Neural progenitor cell (in vitro differentiated cells): ENCODE data around the gene TNFSF8. TPM values are rescaled to one million over a fixed set of nuclear protein-coding genes. Genes with fewer than 3 reads are reported as not detected.

Experiments used
- DNase-seq: peaks from one replicate; pipeline ENCODE4 v3.0.0-alpha.2; 2016; ENCODE audit warnings: low spot score
- H2AFZ ChIP-seq: fragments of 200-600 bp; sonication (generic); replicated peaks from 2 replicates; pipeline ENCODE4 v1.6.1; 2016; ENCODE audit warnings: antibody characterized with exemption
- H3F3A ChIP-seq: fragments of 200-600 bp; sonication (generic); 2 replicates; pipeline ENCODE4 v1.6.1; 2016; ENCODE audit warnings: antibody characterized with exemption, low read depth
- H3K27ac ChIP-seq: fragments of 200-600 bp; sonication (generic); 2 replicates; pipeline ENCODE4 v1.5.1; 2016; ENCODE audit warnings: mild to moderate bottlenecking
- H3K27me3 ChIP-seq: fragments of 200-600 bp; sonication (generic); 2 replicates; pipeline ENCODE4 v1.6.1; 2016; ENCODE audit warnings: mild to moderate bottlenecking, moderate library complexity
- H3K36me3 ChIP-seq: fragments of 200-600 bp; sonication (generic); 2 replicates; pipeline ENCODE4 v1.5.1; 2016
- H3K4me1 ChIP-seq: fragments of 200-600 bp; sonication (generic); 2 replicates; pipeline ENCODE4 v1.6.1; 2016; ENCODE audit warnings: mixed run types
- H3K4me2 ChIP-seq: fragments of 200-600 bp; sonication (generic); 2 replicates; pipeline ENCODE4 v1.6.1; 2016
- H3K4me3 ChIP-seq: fragments of 200-600 bp; sonication (generic); 2 replicates; pipeline ENCODE4 v1.5.1; 2016
- H3K79me2 ChIP-seq: fragments of 200-600 bp; sonication (generic); 2 replicates; pipeline ENCODE4 v1.6.1; 2016; ENCODE audit warnings: low read depth
- H3K9ac ChIP-seq: fragments of 200-600 bp; sonication (generic); 2 replicates; pipeline ENCODE4 v1.6.1; 2016
- H3K9me3 ChIP-seq: fragments of 200-600 bp; sonication (generic); 2 replicates; pipeline ENCODE4 v1.5.1; 2016; ENCODE audit warnings: low read depth
- H4K20me1 ChIP-seq: fragments of 200-600 bp; sonication (generic); 2 replicates; pipeline ENCODE4 v1.6.1; 2016; ENCODE audit warnings: low read depth
- H3K27ac Mint-ChIP-seq: 3 replicates; pipeline ENCODE4 v1.8.0; 2021; ENCODE audit warnings: mixed read lengths
- H3K27me3 Mint-ChIP-seq: 2 replicates; pipeline ENCODE4 v1.8.0; 2022; ENCODE audit warnings: low read depth, mild to moderate bottlenecking, inconsistent platforms, moderate library complexity, mixed read lengths; ENCODE audit not compliant: insufficient read depth
- H3K36me3 Mint-ChIP-seq: 3 replicates; pipeline ENCODE4 v1.8.0; 2021; ENCODE audit warnings: mixed read lengths
- H3K4me1 Mint-ChIP-seq: 3 replicates; pipeline ENCODE4 v1.8.0; 2021; ENCODE audit warnings: mixed read lengths
- H3K4me3 Mint-ChIP-seq: 3 replicates; pipeline ENCODE4 v1.8.0; 2021; ENCODE audit warnings: mild to moderate bottlenecking, moderate library complexity, mixed read lengths
- H3K9me3 Mint-ChIP-seq: 3 replicates; pipeline ENCODE4 v1.8.0; 2020; ENCODE audit warnings: mixed read lengths
- CTCF ChIP-seq: fragments of 200-600 bp; sonication (generic); IDR thresholded peaks from 2 replicates; pipeline ENCODE4 v1.5.1; 2017; ENCODE audit warnings: antibody characterized with exemption, mild to moderate bottlenecking
- EZH2 ChIP-seq: fragments of 200-600 bp; sonication (generic); IDR thresholded peaks from 2 replicates; pipeline ENCODE4 v1.6.1; 2017; ENCODE audit warnings: antibody characterized with exemption, mild to moderate bottlenecking, moderate library complexity
- EZH2phosphoT487 ChIP-seq: fragments of 200-600 bp; sonication (generic); IDR thresholded peaks from 2 replicates; pipeline ENCODE4 v1.6.1; 2017; ENCODE audit warnings: antibody characterized with exemption
- total RNA-seq: library from RNA; depleted of rRNA; stranded (reverse); fragments of >200 nt; gene quantifications from 2 replicates; pipeline ENCODE4 v1.2.3, GENCODE V29; 2015; ENCODE audit warnings: low replicate concordance

Gene TNFSF8
- total RNA-seq, result not detected in 2 replicates

DNA sequence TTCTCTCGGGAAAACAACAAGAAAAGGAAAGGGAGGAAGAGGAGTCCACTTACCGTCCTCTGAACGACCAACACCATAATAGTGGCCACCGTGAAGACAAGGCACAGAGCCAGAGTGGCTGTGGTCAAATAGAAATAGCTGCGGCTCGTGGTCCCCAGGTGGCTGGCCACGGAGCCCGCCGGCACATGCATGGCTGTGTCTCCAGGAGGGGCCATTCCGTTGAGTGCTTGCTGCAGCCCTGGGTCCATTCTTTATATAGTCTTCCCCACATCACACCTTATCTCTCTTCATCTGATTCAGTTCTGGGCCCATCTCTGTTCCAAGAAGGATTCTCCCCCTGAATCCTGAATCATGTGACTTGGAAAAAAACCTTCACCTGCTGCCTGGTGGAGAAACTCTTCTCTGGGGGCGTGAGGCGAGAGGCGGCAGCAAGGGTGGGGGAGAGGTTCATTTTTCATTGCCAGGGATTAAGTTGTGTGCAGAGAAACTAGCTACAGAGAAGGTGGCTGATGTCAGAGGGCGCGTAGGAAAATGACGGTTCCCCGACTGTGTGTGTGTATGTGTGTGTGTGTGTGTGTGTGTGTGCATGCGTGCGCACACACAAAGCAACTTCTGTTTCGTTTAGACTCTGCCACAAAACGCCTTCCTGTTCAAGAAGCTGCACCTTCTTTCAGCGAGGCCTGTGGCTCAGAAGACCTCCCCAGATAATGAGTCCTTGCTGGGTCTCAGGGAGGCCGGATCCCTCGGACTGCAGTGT lies at the start of gene TNFSF8:
TSS of gene TNFSF8 (minus strand) at position 536 of the 757 bp plus-strand sequence. CDS start at position 248, 288 bp downstream.
- Mint-ChIP-seq H3K4me1 (peaks cover 2% of the 10 kb centered on the region), H3K9me3 (no peaks in the 10 kb centered on the region), H3K36me3 (no peaks in the 10 kb centered on the region), H3K4me3 (no peak within 1 kb of the TSS), H3K27ac (no peak within 1 kb of the TSS), H3K27me3 (peaks cover 5% of the 10 kb centered on the region)
- Histone ChIP-seq H3K4me2 (no peak within 1 kb of the TSS), H2AFZ (no peak within 1 kb of the TSS), H3K27me3 (peaks cover 96% of the 10 kb centered on the region), H3K27ac (no peak within 1 kb of the TSS), H3K4me1 (no peaks in the 10 kb centered on the region), H3K9me3 (no peaks in the 10 kb centered on the region), H3K79me2 (no peaks in the 10 kb centered on the region), H3F3A (no peaks in the 10 kb centered on the region), H3K4me3 (no peak within 1 kb of the TSS), H4K20me1 (no peaks in the 10 kb centered on the region), H3K9ac (no peak within 1 kb of the TSS), H3K36me3 (no peaks in the 10 kb centered on the region)
- no peak for DNase-seq
- TF ChIP-seq CTCF, result no peak
- TF ChIP-seq EZH2phosphoT487, result no peak
- no peak for TF ChIP-seq EZH2

GRCh38 chr9:114973216-114973615 lies 42.8 kb upstream of the TNFSF8 start:
- no peaks in the 10 kb centered on the region for H3K36me3 ChIP-seq

DNA sequence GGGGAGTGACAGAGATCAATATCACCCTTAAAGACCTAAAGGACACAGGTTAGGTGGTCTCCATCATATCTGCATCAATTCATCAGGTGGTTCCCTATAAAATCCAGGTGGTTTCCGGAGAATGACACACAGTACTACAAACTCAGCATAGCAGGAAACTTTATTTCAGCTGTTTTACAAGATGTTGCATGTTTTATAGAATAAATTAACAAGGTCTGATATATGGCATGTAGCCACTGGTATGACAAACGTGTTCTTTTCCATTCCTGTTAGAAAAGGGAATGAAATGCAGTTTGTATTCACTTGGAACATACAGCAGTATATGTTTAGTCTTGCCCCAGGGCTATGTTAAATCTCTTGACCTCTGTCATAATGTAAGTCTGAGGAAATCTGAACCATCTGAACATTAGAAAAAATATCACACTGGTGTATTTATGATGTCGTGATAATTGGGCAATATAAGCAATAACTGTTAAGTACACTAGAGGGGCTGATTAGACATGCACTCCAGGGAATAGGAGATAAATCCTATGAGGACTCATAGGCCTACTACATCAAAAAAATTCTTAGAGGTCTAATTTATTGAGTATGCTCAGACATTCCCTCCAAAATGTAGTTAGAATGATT lies 42.2 kb upstream of the TNFSF8 start:
- no peaks in the 10 kb centered on the region for H3F3A ChIP-seq
- no peaks in the 10 kb centered on the region for H4K20me1 ChIP-seq
- Mint-ChIP-seq H3K27me3 (no peaks in the 10 kb centered on the region), H3K36me3 (no peaks in the 10 kb centered on the region), H3K27ac (no peak overlapping the region), H3K4me1 (no peaks in the 10 kb centered on the region), H3K4me3 (no peak overlapping the region), H3K9me3 (peaks cover 2% of the 10 kb centered on the region)
- no peak for TF ChIP-seq EZH2phosphoT487
- no peak for TF ChIP-seq EZH2
- no peak for TF ChIP-seq CTCF
- H3K36me3 ChIP-seq, result no peaks in the 10 kb centered on the region
- no peak overlapping the region for H3K4me3 ChIP-seq
- no peak overlapping the region for H3K27ac ChIP-seq
- no peaks in the 10 kb centered on the region for H3K9me3 ChIP-seq
- H3K4me1 ChIP-seq, result no peaks in the 10 kb centered on the region
- H3K79me2 ChIP-seq, result no peaks in the 10 kb centered on the region
- DNase-seq, result no peak
- H3K9ac ChIP-seq, result no peak overlapping the region
- H3K27me3 ChIP-seq, result peaks cover 20% of the 10 kb centered on the region
- H3K4me2 ChIP-seq, result no peak overlapping the region
- no peak overlapping the region for H2AFZ ChIP-seq

More at GRCh38 chr9:114973216-114973615, 42.8 kb upstream of the TNFSF8 start:
- Histone ChIP-seq H2AFZ (no peak overlapping the region), H3K27ac (no peak overlapping the region), H3K9ac (no peak overlapping the region), H3K4me3 (no peak overlapping the region), H3K27me3 (peaks cover 26% of the 10 kb centered on the region), H3K9me3 (no peaks in the 10 kb centered on the region), H4K20me1 (no peaks in the 10 kb centered on the region), H3K4me2 (no peak overlapping the region), H3K4me1 (no peaks in the 10 kb centered on the region), H3K79me2 (no peaks in the 10 kb centered on the region), H3F3A (no peaks in the 10 kb centered on the region)
- TF ChIP-seq CTCF (no peak), EZH2 (no peak), EZH2phosphoT487 (no peak)
- no peak for DNase-seq
- Mint-ChIP-seq H3K9me3 (peaks cover 2% of the 10 kb centered on the region), H3K36me3 (no peaks in the 10 kb centered on the region), H3K4me3 (no peak overlapping the region), H3K27me3 (no peaks in the 10 kb centered on the region), H3K4me1 (no peaks in the 10 kb centered on the region), H3K27ac (no peak overlapping the region)
